NCI-H187 (cell line): ENCODE data around the gene LRRC32.
"Not testable (repeated sequence)": the region's sequence is repeated elsewhere in the genome, so short reads cannot be mapped to it uniquely, and the experiment has no call there.

Experiments used
- DNase-seq, 2 experiments: peaks; one replicate each; lab custom pipeline; 2025; lab: John Stamatoyannopoulos, UW

Gene LRRC32

DNA sequence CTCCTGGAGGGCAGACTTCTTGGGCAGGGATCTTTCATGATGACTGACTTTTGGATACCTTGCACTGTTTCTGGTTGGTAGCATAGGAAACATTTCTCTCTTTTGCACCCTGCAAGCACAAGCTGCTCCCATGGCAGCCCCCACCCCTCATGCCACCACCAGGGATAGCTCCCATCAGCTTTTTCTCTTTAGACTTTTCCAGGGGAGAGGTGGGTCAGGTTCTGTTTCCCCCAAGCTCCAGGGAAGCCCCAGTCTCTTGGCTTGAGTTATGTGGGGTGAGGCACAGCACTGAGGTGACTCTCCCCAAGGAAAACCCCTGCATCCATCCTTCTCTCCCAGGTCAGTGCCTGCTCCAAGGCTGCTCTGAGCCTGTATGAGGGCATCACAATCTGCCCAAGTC, 22.5 kb downstream of the LRRC32 start:
- no peak for DNase-seq

- no peak for DNase-seq
These were observed 23.5 kb downstream of the LRRC32 start for GRCh38 chr11:76646882-76647534.

DNA sequence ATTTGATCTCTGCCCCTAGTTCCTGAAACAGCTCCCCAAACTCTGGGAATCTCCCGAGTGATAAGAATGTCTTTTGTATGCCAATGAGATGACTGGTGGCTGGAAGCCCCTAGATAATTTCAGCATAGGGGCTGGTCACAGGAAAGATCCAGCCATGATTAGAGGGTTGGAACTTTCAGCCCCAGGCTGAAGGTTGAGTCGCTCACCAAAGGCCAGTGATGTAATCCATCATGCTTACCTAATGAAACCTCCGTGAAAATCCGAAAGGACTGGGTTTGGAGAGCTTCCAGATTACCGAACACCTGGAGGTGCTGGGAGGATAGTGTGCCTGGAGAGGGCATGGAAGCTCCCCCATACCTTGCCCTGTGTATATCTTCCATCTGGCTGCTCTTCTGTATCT, 26.0 kb downstream of the LRRC32 start:
- DNase-seq: no peak

DNA sequence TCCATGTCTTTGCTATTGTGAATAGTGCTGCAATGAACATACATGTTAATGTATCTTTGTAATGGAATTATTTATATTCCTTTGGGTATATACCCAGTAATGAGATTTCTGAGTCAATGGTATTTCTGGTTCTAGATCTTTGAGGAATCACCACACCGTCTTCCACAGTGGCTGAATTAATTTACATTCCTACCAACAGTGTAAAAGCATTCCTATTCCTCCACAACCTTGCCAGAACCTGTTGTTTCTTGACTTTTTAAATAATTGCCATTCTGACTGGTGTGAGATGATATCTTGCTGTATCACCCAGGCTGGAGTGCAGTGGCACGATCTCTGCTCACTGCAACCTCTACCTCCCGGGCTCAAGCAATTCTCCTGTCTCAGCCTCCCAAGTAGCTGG, 26.8 kb downstream of the LRRC32 start:
- not testable (repeated sequence) for DNase-seq

DNA sequence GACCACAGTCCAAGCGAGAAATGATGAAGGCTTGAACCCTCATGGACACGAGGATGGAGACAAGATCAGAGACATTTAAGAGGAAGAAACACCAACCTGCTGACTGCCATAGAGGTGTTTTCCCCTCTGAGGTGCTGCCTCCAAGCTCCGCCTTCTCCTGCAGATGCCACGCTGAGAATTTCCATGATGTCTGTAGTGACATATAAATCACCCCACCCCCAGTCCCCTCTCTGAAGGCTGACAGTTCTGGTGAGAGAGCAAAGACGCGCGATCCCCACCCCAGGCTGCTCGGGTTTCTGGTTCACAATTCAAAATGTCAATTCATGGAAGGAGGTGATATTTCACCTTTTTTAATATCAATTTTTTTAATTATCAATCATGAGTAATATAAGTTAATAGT, 28.2 kb downstream of the LRRC32 start:
- peak; percentile 10 to 66 for DNase-seq

- no peak for DNase-seq
These were observed 28.6 kb downstream of the LRRC32 start for GRCh38 chr11:76641905-76642304.

GRCh38 chr11:76640501-76640900, 30.0 kb downstream of the LRRC32 start:
- no peak for DNase-seq

DNA sequence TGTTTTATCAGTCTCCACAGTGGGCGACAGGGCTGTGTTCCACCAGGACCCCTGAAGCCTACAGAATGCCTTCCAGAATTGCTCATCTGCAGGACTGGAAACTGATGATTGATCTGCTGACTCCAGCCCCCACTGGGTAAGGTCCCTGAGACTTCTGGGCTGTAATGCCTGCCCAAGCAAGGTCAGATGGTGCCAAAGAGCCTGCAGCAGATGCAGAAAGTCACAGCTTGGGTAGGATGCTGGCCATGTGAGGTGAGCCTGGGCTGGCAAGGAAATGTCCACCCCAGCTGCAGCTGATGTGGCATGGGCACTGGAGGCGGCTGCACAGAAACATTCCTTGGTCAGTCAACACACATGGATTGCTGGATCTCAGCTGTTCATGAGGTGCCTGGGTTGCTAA, 30.9 kb downstream of the LRRC32 start:
- no peak for DNase-seq

GRCh38 chr11:76638270-76639197, 32.0 kb downstream of the LRRC32 start:
- no peak for DNase-seq

DNA sequence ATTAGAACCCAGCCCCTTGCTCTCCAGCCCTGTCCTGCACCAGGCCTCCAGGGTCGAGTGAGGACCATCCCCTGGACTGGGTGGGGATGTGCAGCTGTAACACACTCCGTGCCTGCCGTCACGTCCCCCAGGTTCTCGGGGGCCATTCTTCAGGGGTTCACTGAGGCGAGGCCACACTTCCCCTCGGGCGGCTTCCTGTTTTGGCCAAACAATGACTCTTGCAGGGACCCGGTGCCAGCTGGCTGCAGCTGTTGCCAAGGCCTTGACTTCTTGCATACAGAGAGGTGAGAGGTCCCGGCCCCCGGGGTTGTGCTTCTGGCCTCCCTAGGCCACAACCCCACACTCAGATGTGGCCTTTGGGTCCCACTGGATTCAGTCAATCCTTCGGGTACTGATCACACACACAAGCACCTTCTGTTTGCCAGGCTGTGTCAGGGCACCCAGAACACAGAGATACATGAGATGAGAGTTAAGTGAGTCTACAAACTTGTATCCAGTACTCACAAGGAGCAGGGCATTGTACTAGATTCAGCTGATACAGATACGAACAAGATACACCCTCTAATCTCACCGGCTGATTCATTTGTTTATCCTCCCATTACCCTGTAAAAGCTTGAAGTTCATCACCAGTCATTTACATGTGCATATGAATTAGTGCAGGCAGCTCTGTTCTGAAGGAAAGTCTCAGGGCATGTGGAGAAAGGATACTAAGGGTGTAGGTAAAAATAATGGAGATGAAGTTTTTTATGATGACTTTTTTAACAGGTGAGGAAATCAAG, 32.9 kb downstream of the LRRC32 start:
- DNase-seq: no peak

DNA sequence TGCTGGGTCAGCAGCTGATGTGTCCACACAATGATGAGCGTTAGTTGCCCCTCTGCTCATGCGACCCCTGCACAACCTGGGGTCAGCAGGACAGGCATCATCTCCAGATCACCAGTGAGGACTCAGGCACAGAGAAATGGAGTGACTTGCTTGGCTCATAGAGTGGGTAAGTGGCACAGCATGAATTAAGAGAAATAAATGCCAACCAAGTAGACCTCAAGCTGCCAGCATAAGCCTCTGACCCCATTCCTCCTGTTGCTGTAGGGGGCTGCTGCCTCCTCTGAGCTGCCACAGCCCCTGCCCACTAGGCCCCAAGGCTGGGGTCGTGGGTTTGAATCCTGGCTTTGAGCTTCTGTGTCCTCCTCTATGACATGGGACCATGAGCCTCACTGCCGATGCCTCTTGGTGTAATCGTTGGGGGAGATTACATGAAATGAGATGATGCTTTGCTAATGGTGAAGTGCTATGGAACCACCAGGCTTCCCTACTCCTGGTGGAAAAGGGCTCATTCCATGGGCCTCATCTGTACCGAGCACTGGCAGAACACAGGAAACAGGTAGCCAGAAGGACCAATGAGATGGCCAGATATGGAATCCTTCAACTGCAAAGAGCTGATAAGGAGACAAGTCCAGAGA, 33.6 kb downstream of the LRRC32 start:
- DNase-seq: no peak

DNA sequence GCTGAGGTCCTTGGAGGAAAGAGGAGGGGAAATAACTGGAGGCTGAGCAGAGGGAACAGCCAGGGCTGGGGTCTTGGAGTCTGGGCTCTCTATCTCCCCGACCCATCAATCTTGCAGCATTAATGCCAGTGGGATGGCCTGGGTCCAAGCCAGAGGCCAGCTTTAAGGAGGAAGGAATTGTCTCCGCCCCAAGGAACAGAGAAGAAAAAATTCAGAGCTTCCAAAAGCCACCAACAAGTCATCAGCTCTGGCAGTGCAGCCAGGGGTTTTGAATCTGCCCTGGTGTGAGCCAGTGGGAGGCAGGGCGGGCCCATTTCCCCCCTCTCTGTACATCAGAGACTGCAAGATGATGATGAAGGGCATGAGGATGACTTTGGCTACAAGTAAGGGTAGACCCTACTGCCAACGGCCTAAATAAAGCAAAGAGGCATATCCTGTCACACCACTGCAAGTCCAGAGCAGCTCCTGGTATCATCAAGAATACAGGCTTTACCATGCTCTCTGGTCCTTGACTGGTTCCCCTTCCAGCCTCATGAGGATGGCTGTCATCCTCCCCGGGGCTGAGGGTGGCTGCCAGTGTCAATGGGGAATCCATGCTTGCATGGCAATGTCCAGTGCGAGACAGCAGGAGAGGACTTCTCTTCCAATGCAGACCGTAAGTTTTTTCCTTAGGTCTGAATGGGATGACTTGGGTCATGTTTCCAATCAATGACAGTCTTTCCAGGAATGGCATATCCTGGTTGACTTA, 34.4 kb downstream of the LRRC32 start:
- no peak for DNase-seq

DNA sequence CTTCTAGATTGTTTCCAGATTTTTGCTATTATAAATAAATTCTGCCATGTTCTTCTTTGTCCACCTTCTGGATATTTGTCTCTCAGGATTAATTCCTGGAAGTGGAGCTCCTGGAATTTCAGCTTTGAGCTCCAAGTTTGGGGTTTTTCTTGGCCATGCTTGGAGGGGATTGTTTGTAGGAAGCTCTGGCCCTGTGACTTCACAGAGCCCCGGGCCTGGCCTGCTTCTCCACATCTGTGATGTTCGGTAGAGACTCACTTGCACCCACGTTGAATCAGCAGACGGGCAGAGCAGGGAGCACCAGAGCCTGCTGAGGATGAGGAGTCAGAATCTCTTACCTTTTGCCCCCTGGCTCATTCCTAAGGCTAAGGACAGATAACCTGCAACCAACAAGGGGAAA, 35.7 kb downstream of the LRRC32 start:
- DNase-seq: no peak

GRCh38 chr11:76632492-76632891, 38.1 kb downstream of the LRRC32 start:
- DNase-seq: no peak

- no peak for DNase-seq
These were observed 38.8 kb downstream of the LRRC32 start for GRCh38 chr11:76631566-76632308.

DNA sequence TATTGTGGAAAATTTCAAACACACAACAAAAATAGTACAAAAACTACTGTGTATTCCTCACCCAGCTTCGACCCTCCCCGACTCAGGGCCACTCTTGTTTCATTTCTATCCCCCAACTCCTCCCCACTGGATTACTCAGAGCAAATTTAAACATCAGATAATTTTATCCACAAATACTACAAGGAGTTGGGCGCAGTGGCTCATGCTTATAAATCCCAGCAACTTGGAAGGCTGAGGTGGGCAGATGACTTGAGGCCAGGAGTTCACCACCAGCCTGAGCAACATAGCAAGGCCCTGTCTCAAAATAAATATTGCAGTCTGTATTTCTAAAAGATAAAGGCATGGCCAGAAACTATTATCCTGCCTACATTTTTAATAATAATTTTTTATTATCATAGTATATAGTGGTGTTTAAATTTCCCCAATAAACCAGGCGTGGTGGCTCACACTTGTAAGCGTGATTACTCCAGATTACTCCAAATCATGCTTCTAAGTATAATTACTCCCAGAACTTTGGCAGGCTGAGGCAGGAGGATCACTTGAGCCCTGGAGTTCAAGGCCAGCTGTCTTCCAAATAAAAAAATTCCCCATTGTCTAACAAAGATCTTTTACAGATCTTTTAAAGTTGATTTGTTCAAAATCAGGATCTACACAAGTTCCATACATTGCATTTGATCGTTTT, 39.8 kb downstream of the LRRC32 start:
- DNase-seq: no peak

DNA sequence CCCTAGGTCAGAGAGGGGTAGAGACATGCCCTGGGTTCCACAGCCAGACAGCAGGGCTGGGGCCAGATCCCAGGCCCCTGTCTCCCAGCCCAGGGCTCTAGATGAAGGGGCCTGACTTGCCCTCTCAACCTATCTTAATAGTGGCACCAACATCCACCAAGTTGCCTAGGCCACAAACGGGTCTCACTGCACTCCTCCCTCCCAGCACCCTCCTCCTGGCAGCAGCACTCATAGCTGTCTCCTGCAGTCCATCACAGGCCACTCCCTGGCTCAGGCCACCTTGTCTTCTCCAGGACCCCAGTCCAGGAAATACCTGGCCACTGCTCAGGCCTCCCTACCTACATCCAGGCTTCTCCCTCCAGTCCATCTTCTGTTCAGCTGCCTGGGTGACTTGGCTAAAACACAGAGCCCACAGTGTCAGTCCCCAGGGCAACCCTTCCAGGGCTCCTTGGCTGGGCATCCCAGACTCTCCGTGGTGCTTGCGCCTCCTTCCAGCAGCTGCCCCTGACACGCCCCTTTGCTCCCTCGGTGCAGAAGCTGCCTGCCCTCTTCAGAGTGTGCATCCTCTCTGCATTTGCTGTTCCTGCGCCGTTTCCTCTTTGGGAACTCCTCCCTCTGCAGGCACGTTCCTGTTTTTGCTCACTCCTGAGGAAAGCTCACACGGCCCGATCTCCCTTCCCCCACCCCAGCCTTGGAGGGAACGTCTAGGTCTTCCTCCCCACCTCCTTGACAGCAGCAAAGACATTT, 40.5 kb downstream of the LRRC32 start:
- DNase-seq: no peak

GRCh38 chr11:76629116-76629852, 41.3 kb downstream of the LRRC32 start:
- no peak for DNase-seq
